Ishikawa (cell line): ENCODE results near the gene THEM5.

ENCODE experiments used
- CEBPB ChIP-seq: IDR thresholded peaks from 2 replicates; pipeline ENCODE4 v1.6.1; 2012
- CREB1 ChIP-seq: IDR thresholded peaks from 2 replicates; pipeline ENCODE4 v1.6.1; 2012; ENCODE audit warnings: low read depth
- EGR1 ChIP-seq: IDR thresholded peaks from 2 replicates; pipeline ENCODE4 v1.6.1; 2012
- EP300 ChIP-seq: IDR thresholded peaks from 2 replicates; pipeline ENCODE4 v1.6.1; 2012; ENCODE audit warnings: borderline replicate concordance
- FOXM1 ChIP-seq: IDR thresholded peaks from 2 replicates; pipeline ENCODE4 v1.6.1; 2012; ENCODE audit warnings: low read depth, borderline replicate concordance
- MAX ChIP-seq: IDR thresholded peaks from 2 replicates; pipeline ENCODE4 v1.6.1; 2012
- NFIC ChIP-seq: IDR thresholded peaks from 2 replicates; pipeline ENCODE4 v1.6.1; 2012
- RAD21 ChIP-seq: IDR thresholded peaks from 2 replicates; pipeline ENCODE4 v1.6.1; 2012; ENCODE audit warnings: low read depth
- REST ChIP-seq: IDR thresholded peaks from 2 replicates; pipeline ENCODE4 v1.6.1; 2012; ENCODE audit warnings: low read depth, mild to moderate bottlenecking
- TAF1 ChIP-seq: IDR thresholded peaks from 2 replicates; pipeline ENCODE4 v1.6.1; 2012; ENCODE audit warnings: low read depth, mild to moderate bottlenecking
- TCF12 ChIP-seq: IDR thresholded peaks from 2 replicates; pipeline ENCODE4 v1.6.1; 2012; ENCODE audit warnings: low read depth
- TEAD4 ChIP-seq: IDR thresholded peaks from 2 replicates; pipeline ENCODE4 v1.6.1; 2012
- USF1 ChIP-seq: IDR thresholded peaks from 2 replicates; pipeline ENCODE4 v1.6.1; 2012
- YY1 ChIP-seq: IDR thresholded peaks from 2 replicates; pipeline ENCODE4 v1.6.1; 2012; ENCODE audit warnings: low read depth
- ZBTB7A ChIP-seq: IDR thresholded peaks from 2 replicates; pipeline ENCODE4 v1.6.1; 2012; ENCODE audit warnings: low read depth

The THEM5 gene

GRCh38 chr1:151803164-151803563, 50.3 kb downstream of the THEM5 start:
- no peak for TF ChIP-seq MAX
- no peak for TF ChIP-seq REST
- TF ChIP-seq ZBTB7A, result no peak
- TF ChIP-seq EP300, result no peak
- no peak for TF ChIP-seq RAD21
- no peak for TF ChIP-seq TEAD4
- no peak for TF ChIP-seq USF1
- TF ChIP-seq CREB1, result no peak
- TF ChIP-seq TCF12, result no peak
- no peak for TF ChIP-seq FOXM1
- no peak for TF ChIP-seq YY1
- TF ChIP-seq TAF1, result no peak
- no peak for TF ChIP-seq EGR1
- no peak for TF ChIP-seq NFIC
- TF ChIP-seq CEBPB, result no peak

- TF ChIP-seq ZBTB7A (no peak), EP300 (no peak), CEBPB (no peak), REST (no peak), USF1 (no peak), TCF12 (no peak), YY1 (no peak), RAD21 (no peak)
Observed at GRCh38 chr1:151802372-151802771, 51.1 kb downstream of the THEM5 start.

GRCh38 chr1:151801846-151802245, 51.7 kb downstream of the THEM5 start:
- no peak for TF ChIP-seq REST
- TF ChIP-seq CEBPB, result no peak
- no peak for TF ChIP-seq RAD21
- no peak for TF ChIP-seq EGR1
- TF ChIP-seq ZBTB7A, result no peak
- TF ChIP-seq TEAD4, result no peak
- no peak for TF ChIP-seq NFIC
- TF ChIP-seq USF1, result no peak
- TF ChIP-seq CREB1, result no peak
- no peak for TF ChIP-seq FOXM1
- TF ChIP-seq EP300, result no peak
- no peak for TF ChIP-seq TCF12
- TF ChIP-seq YY1, result no peak
- no peak for TF ChIP-seq TAF1
- no peak for TF ChIP-seq MAX

- TF ChIP-seq EGR1 (no peak), FOXM1 (no peak), EP300 (no peak), REST (no peak), RAD21 (no peak), USF1 (no peak), MAX (no peak), CEBPB (no peak), TAF1 (no peak), NFIC (no peak), CREB1 (no peak), ZBTB7A (no peak)
Observed at GRCh38 chr1:151801310-151801820, 52.1 kb downstream of the THEM5 start.
